ENCODE results near the gene PPP1R13B. TPM values are rescaled to one million over a fixed set of nuclear protein-coding genes. Genes with fewer than 3 reads are reported as not detected.

PPP1R13B gene
- total RNA-seq, 6 experiments from 2014 or later = 9.2 to 22.4 (median 13.9) TPM

- WGBS (ENCODE audit: insufficient coverage, low coverage, low lambda C conversion rate, missing lambda C conversion rate) = 80% methylated on average over 1 of the region's 16 CpGs
- DNase-seq (no peak), ATAC-seq (no peak)
- intact Hi-C loops (cut with DNase I) = no loop called here
- Histone ChIP-seq H3K4me1 (peaks cover 0 to 18% (median 7%) of the 10 kb centered on the region in 4 donors), H3K27me3 (no peaks in the 10 kb centered on the region), H3K4me3 (no peak overlapping the region), H3K27ac (no peak overlapping the region), H3K36me3 (no peaks in the 10 kb centered on the region), H3K9me3 (no peaks in the 10 kb centered on the region)
- TF ChIP-seq POLR2A (IDR thresholded peaks at IDR 0.05) (no peak), CTCF (IDR thresholded peaks at IDR 0.05) (no peak)
These were observed 128.8 kb downstream of the PPP1R13B start for GRCh38 chr14:103718572-103718971.

GRCh38 chr14:103716899-103717411 lies 130.4 kb downstream of the PPP1R13B start:
- TF ChIP-seq POLR2A (IDR thresholded peaks at IDR 0.05) (no peak), CTCF (IDR thresholded peaks at IDR 0.05) (no peak)
- Histone ChIP-seq H3K27me3 (no peaks in the 10 kb centered on the region), H3K27ac (no peak overlapping the region), H3K9me3 (no peaks in the 10 kb centered on the region), H3K4me3 (peak overlapping the region; percentile 77 to 94 (median 91)), H3K4me1 (peaks cover 0 to 7% (median 2%) of the 10 kb centered on the region in 4 donors), H3K36me3 (no peaks in the 10 kb centered on the region)
- intact Hi-C loops (cut with DNase I) = no loop called here
- ATAC-seq (no peak), DNase-seq (no peak)
- 74% methylated on average over 12 of the region's 17 CpGs for WGBS (ENCODE audit: insufficient coverage, low coverage, low lambda C conversion rate, missing lambda C conversion rate)

GRCh38 chr14:103716091-103716801 lies 131.1 kb downstream of the PPP1R13B start:
- intact Hi-C loops (cut with DNase I) = no loop called here
- no peaks in the 10 kb centered on the region for H3K27me3 ChIP-seq
- WGBS (ENCODE audit: insufficient coverage, low coverage, low lambda C conversion rate, missing lambda C conversion rate) = 9% methylated on average over 15 of the region's 72 CpGs
- ATAC-seq = peak in 1 of 4 donors; percentile 10
- H3K36me3 ChIP-seq = no peaks in the 10 kb centered on the region
- peak in 2 of 3 donors; percentile 61 to 64 for DNase-seq
- no peaks in the 10 kb centered on the region for H3K9me3 ChIP-seq
- peak overlapping the region in 2 of 3 donors; percentile 44 to 68 for H3K27ac ChIP-seq
- TF ChIP-seq CTCF (IDR thresholded peaks at IDR 0.05) (no peak), POLR2A (IDR thresholded peaks at IDR 0.05) (no peak)
- peaks cover 0 to 7% (median 2%) of the 10 kb centered on the region in 4 donors for H3K4me1 ChIP-seq
- H3K4me3 ChIP-seq = peak overlapping the region; percentile 77 to 94 (median 91)

- Histone ChIP-seq H3K4me1 (peaks cover 0 to 7% (median 2%) of the 10 kb centered on the region in 4 donors), H3K4me3 (peak within 1 kb of the TSS; percentile 77 to 94 (median 91)), H3K27me3 (no peaks in the 10 kb centered on the region), H3K9me3 (no peaks in the 10 kb centered on the region), H3K27ac (peak within 1 kb of the TSS in 2 of 3 donors; percentile 44 to 68), H3K36me3 (no peaks in the 10 kb centered on the region)
- intact Hi-C loops (cut with DNase I) = no loop called here
- DNase-seq (peak; percentile 99 to 100 (median 100)), ATAC-seq (peak; percentile 94 to 98 (median 96))
- WGBS (ENCODE audit: insufficient coverage, low coverage, low lambda C conversion rate, missing lambda C conversion rate) = 0% methylated on average over 21 of the region's 121 CpGs
- peak; percentile 77 for TF ChIP-seq POLR2A (IDR thresholded peaks at IDR 0.05)
- TF ChIP-seq CTCF (IDR thresholded peaks at IDR 0.05) = no peak
These were observed 132.0 kb downstream of the PPP1R13B start, which contains the start of the genes XRCC3 and ZFYVE21 for GRCh38 chr14:103715052-103716000. TSS of gene XRCC3 (minus strand) at chr14:103715451. CDS start at chr14:103711087, 4,364 bp downstream. TSS of gene ZFYVE21 (plus strand) at chr14:103715810. CDS start at chr14:103715842, 32 bp downstream.
